ENCODE measurements around the gene HIVEP2.

HIVEP2 gene

GRCh38 chr6:142944124-142945048 lies 590 bp downstream of the HIVEP2 start:
- DNase-seq (ENCODE audit: low read depth in 2 of 2) = peak; percentile 74 to 88

DNA sequence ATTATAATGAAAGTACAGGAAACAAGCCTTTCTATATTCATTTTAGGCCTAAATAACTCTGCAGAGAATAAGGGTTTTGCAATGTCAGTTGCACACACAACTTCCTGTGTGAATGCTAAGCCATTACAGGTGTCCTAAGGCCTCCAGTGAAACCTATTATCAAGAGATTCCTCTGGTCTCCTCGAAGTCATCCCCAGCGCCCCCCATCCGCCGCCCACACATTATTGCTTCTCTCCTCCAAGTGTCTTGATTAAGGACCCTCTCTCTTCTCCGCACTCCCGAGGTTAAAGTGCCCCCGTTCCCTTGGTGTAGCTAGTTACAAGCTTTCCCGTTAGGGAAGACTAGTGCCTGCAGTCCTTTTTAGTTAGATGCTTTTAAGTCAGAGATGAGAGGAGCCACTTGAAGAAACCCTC lies 1.3 kb downstream of the HIVEP2 start:
- DNase-seq (ENCODE audit: low read depth in 2 of 2) = peak in 1 of 2 donors; percentile 17

- no peak for DNase-seq (ENCODE audit: low read depth in 2 of 2)
These were observed 2.2 kb downstream of the HIVEP2 start for GRCh38 chr6:142942805-142943227.

DNA sequence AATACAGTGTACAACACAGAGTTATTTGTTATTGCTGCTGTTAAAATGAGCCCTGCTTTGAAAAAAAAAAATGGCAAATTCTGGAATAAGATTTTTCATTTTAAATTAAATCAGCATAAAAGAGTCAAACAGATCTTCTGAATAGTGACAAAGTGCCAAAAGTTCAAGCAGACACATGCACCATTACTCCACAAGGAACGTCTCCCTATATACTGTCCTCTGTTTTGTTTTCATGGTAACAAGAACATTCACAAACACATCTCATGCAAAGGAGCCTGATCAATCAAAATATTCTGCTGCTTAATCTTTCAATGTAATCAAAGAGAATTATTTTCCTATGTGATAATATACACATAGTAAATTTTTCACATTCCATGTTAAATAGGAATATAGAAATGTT lies 2.7 kb downstream of the HIVEP2 start:
- DNase-seq (ENCODE audit: low read depth in 2 of 2) = no peak

- DNase-seq (ENCODE audit: low read depth in 2 of 2) = no peak
These were observed 4.0 kb downstream of the HIVEP2 start for GRCh38 chr6:142941018-142941417.

GRCh38 chr6:142940487-142940886 lies 4.5 kb downstream of the HIVEP2 start:
- DNase-seq (ENCODE audit: low read depth in 2 of 2) = no peak

GRCh38 chr6:142938510-142938909 lies 6.5 kb downstream of the HIVEP2 start:
- no peak for DNase-seq (ENCODE audit: low read depth in 2 of 2)

DNA sequence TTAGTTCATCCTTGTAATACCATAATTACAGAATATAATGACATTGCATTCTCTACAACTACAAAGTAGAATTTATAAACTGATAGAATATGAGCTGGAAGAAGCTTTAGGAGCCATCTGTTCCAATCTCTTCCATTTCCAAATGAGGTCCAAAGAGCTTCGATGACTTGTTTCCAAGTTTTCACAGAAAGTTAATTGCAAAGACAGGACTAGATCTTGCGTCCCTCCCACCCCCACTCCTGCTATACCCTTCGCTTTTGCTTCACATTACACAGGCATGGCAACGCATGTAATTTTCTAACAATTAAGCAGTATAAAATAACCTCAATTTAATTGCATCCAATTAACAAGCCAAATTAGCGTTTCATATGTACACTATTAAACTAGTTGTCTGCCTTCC lies 7.0 kb downstream of the HIVEP2 start:
- no peak for DNase-seq (ENCODE audit: low read depth in 2 of 2)

DNA sequence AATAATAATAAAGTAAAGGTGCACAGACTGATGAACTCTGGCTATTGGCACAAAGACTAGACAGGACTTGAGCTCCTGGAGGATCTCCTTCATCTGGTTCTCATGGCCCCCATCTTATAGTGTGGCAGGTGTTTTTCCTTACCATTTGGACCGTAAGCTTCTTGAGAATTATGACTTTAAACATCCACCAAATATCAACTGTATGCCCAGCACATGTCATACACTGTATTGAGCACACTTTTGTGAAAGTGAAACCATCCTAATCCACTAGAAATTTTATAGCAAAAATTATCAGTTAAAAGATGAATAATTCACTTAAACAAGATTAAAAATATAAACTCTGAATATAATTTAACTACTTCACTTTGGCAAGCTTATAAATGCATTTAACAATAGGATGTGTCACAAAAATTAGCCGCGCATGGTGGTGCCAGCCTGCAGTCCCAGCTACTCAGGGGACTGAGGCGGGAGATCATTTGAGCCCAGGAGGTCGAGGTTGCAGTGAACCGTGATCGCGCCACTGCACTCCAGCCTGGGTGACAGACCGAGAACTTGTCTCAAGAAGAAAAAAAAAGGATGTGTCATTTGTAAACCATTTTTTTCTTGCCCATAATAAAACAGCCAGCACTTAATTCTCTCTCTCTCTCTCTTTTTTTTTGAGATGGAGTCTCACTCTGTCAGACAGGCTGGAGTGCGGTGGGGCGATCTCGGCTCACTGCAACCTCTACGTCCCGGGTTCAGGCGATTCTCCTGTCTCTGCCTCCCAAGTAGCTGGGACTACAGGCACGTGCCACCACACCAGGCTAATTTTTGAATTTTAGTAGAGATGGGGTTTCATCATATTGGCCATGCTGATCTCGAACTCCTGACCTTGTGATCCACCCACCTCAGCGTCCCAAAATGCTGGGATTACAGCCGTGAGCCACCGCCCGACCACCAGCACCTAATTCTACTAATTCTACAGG lies 9.1 kb downstream of the HIVEP2 start:
- DNase-seq (ENCODE audit: low read depth in 2 of 2) = no peak

GRCh38 chr6:142934599-142934998 lies 10.4 kb downstream of the HIVEP2 start:
- no peak for DNase-seq (ENCODE audit: low read depth in 2 of 2)

- DNase-seq (ENCODE audit: low read depth in 2 of 2) = no peak
These were observed 10.9 kb downstream of the HIVEP2 start for GRCh38 chr6:142934106-142934505.

- no peak for DNase-seq (ENCODE audit: low read depth in 2 of 2)
These were observed 11.3 kb downstream of the HIVEP2 start for GRCh38 chr6:142933701-142934100.

DNA sequence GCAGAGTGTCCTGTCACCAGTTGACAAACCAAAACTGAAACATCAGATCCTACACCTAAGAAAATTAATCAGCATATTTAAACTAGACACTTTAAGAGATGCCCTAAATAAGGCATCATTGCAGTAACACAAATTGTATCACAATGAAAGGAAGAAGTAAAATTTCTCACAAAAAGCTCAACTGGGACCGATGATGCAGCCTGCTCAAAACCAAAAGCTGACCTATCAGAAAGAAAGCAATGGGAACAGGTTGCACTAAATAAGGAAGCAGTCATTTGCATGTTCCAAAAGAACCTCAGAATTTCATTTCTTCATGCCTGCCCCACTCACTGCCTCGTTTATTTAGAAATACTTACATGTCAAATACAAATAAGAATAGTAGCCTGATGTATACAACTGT lies 12.1 kb downstream of the HIVEP2 start:
- DNase-seq (ENCODE audit: low read depth in 2 of 2) = no peak

- DNase-seq (ENCODE audit: low read depth in 2 of 2) = no peak
These were observed 15.1 kb downstream of the HIVEP2 start for GRCh38 chr6:142929751-142930358.

- DNase-seq (ENCODE audit: low read depth in 2 of 2) = no peak
These were observed 17.1 kb downstream of the HIVEP2 start for GRCh38 chr6:142927904-142928303.

DNA sequence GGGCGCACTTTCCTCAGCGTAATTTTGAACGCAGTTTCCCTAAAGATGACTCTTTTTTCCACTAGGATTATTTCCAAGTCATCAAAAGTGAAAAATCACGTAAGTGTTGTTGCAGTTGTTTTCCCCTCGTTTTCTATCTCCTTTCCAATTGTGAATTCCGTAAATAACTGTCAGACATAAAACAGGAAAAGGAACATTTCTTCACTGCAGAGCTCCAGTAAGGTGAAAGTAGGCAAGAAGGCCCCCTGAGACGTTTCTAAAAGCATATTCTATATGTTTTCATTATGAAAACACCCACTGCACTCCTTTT lies 17.8 kb downstream of the HIVEP2 start:
- DNase-seq (ENCODE audit: low read depth in 2 of 2) = no peak

DNA sequence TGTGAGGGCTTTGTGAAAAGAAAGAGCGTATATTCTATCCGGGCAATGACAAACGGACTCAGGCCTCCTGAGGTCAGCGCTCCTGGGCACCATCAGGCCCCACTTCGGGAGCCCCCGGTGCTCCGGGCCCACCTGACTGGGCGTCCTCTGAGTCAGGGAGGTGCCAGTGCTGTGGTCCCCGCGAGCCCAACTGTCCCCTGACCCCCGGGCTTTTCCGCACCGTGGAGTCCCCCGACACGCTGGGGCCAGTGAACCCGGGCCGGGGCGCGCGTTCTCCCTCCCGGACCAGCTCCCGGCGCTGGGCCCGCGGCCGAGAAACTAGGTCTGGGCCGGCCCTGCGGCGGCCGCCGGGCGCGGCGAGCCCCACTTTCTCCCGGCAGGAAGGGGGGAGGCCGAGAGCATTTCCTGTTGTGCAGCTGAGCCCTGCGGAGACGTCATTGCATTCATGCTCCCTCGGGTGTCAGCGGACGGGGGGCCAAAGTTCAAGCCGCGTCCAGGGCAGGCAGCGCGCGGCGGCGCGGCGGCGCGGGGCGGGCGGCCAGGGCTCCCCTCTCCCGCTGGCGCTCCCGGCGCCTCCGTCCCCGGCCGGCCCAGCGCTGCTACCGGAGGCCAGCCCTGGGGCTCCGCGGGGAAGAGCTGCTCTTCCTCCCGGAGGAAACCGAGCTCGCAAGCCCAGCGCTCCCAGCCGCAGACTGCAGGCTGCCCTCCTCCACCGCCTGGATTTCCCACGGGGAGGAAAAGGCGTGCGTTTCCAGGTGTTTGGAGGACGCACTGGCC lies 18.3 kb downstream of the HIVEP2 start:
- DNase-seq (ENCODE audit: low read depth in 2 of 2) = peak in 1 of 2 donors; percentile 41

GRCh38 chr6:142926177-142926493 lies 18.8 kb downstream of the HIVEP2 start:
- no peak for DNase-seq (ENCODE audit: low read depth in 2 of 2)

- DNase-seq (ENCODE audit: low read depth in 2 of 2) = no peak
These were observed 19.3 kb downstream of the HIVEP2 start for GRCh38 chr6:142925575-142926110.

DNA sequence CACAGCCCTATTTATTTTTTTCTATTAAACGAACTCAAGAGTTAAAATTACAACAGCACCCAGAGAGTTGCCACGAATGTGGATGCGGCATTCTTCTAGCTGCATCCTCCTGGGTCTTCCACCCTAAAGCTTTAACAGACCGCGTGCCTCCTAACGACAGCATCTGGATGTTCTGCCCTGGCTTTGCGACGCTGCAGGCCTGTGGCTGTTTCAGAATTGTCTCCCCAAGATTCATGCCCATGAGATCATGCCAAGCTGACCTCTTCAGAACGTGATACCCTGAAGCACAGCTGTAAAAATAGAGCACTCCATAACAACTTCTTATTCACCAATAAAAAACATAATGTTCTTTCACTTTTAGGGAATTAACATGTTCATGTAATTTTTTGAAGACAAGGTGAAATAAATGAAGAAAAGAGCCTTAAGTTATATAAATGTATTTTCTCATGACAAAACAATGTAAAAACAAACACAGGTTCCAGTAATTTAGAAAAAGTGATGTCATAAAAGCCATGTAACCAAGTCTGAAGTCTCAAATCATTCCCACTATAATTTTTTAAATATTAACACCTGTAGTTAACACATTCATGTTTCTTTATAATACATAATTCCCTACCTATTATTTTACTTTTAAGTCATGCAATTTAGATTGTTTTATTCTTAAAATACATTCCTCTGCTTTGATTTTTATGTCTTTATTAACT lies 26.5 kb downstream of the HIVEP2 start:
- no peak for DNase-seq (ENCODE audit: low read depth in 2 of 2)

- no peak for DNase-seq (ENCODE audit: low read depth in 2 of 2)
These were observed 28.1 kb downstream of the HIVEP2 start for GRCh38 chr6:142916881-142917280.
